ENCODE results near the gene ARL14EP. TPM values are rescaled to one million over a fixed set of nuclear protein-coding genes. Genes with fewer than 3 reads are reported as not detected.

The ARL14EP gene
- polyA plus RNA-seq, 1 experiment: 47.2 TPM

- POLR2A ChIA-PET: no interaction called here
- no peaks in the 10 kb centered on the region for H3K9me3 ChIP-seq (ENCODE audit: control insufficient read depth, insufficient read depth, low read length)
- H3K27me3 ChIP-seq (ENCODE audit: control insufficient read depth, insufficient read depth, low read length): no peaks in the 10 kb centered on the region
- no peak for TF ChIP-seq CTCF (IDR thresholded peaks at IDR 0.05; ENCODE audit: low read depth, low read length)
- no peak overlapping the region for H3K4me3 ChIP-seq (ENCODE audit: low read depth, low read length)
- no peak for DNase-seq (ENCODE audit: low read depth, low spot score)
- CTCF ChIA-PET: interaction anchor here (1.1 kb wide), 1 partner anchor 16 kb away, joined by 3 read pairs; no protein-coding TSS in a partner anchor
- H3K27ac ChIP-seq (ENCODE audit: low read depth, low read length): no peak overlapping the region
Observed at GRCh38 chr11:30329150-30329940, 6.4 kb downstream of the ARL14EP start.

- Histone ChIP-seq H3K27me3 (ENCODE audit: control insufficient read depth, insufficient read depth, low read length) (no peaks in the 10 kb centered on the region), H3K27ac (ENCODE audit: low read depth, low read length) (no peak overlapping the region), H3K9me3 (ENCODE audit: control insufficient read depth, insufficient read depth, low read length) (no peaks in the 10 kb centered on the region), H3K4me3 (ENCODE audit: low read depth, low read length) (no peak overlapping the region)
- ChIA-PET CTCF (interaction anchor here (0.6 to 2.2 kb wide), 6 partner anchors 10 to 885 kb away, joined by 3 to 12 read pairs (median 4); partner anchors contain the start of gene ARL14EP), POLR2A (no interaction called here)
- DNase-seq (ENCODE audit: low read depth, low spot score): no peak
- TF ChIP-seq CTCF (IDR thresholded peaks at IDR 0.05; ENCODE audit: low read depth, low read length): peak; percentile 51
Observed at GRCh38 chr11:30333405-30333804, 10.5 kb downstream of the ARL14EP start.

- Histone ChIP-seq H3K27ac (ENCODE audit: low read depth, low read length) (no peak overlapping the region), H3K4me3 (ENCODE audit: low read depth, low read length) (no peak overlapping the region), H3K9me3 (ENCODE audit: control insufficient read depth, insufficient read depth, low read length) (no peaks in the 10 kb centered on the region), H3K27me3 (ENCODE audit: control insufficient read depth, insufficient read depth, low read length) (no peaks in the 10 kb centered on the region)
- no peak for TF ChIP-seq CTCF (IDR thresholded peaks at IDR 0.05; ENCODE audit: low read depth, low read length)
- CTCF ChIA-PET: interaction anchor here (4.8 kb wide), 1 partner anchor 573 kb away, joined by 77 read pairs; no protein-coding TSS in a partner anchor
- DNase-seq (ENCODE audit: low read depth, low spot score): no peak
- POLR2A ChIA-PET: no interaction called here
Observed at GRCh38 chr11:30342736-30343166, 19.8 kb downstream of the ARL14EP start.

- ChIA-PET POLR2A (interaction anchor here (1.7 kb wide), 1 partner anchor 21 kb away, joined by 6 read pairs; the partner anchor contains the start of gene ARL14EP), CTCF (interaction anchor here (0.6 to 4.8 kb wide), 6 partner anchors 10 to 1728 kb away, joined by 3 to 77 read pairs (median 6); no protein-coding TSS in a partner anchor)
- no peak overlapping the region for H3K27ac ChIP-seq (ENCODE audit: low read depth, low read length)
- H3K27me3 ChIP-seq (ENCODE audit: control insufficient read depth, insufficient read depth, low read length): no peaks in the 10 kb centered on the region
- no peak for DNase-seq (ENCODE audit: low read depth, low spot score)
- no peak for TF ChIP-seq CTCF (IDR thresholded peaks at IDR 0.05; ENCODE audit: low read depth, low read length)
- H3K9me3 ChIP-seq (ENCODE audit: control insufficient read depth, insufficient read depth, low read length): no peaks in the 10 kb centered on the region
- H3K4me3 ChIP-seq (ENCODE audit: low read depth, low read length): no peak overlapping the region
Observed at GRCh38 chr11:30344085-30344484, 21.2 kb downstream of the ARL14EP start.

GRCh38 chr11:30345644-30346043 lies 22.7 kb downstream of the ARL14EP start:
- POLR2A ChIA-PET: no interaction called here
- CTCF ChIA-PET: interaction anchor here (0.6 to 4.8 kb wide), 14 partner anchors 12 to 580 kb away, joined by 3 to 77 read pairs (median 4); partner anchors contain the start of gene ARL14EP

More at GRCh38 chr11:30345644-30346043, 22.7 kb downstream of the ARL14EP start:
- no peak overlapping the region for H3K4me3 ChIP-seq (ENCODE audit: low read depth, low read length)
- DNase-seq (ENCODE audit: low read depth, low spot score): no peak
- no peak overlapping the region for H3K27ac ChIP-seq (ENCODE audit: low read depth, low read length)
- H3K27me3 ChIP-seq (ENCODE audit: control insufficient read depth, insufficient read depth, low read length): no peaks in the 10 kb centered on the region
- H3K9me3 ChIP-seq (ENCODE audit: control insufficient read depth, insufficient read depth, low read length): no peaks in the 10 kb centered on the region
- TF ChIP-seq CTCF (IDR thresholded peaks at IDR 0.05; ENCODE audit: low read depth, low read length): no peak

Measured in AG04450 (cell line).